Thyroid gland (tissue), 4 donors: ENCODE data around the gene THAP9.

Experiments
- POLR2A ChIP-seq, 2 donors: fragments of 450-650 bp; IDR thresholded peaks; one replicate each; pipeline ENCODE4 v1.6.1; 2017; ENCODE audit warnings: antibody characterized with exemption in 2 of 2, mild to moderate bottlenecking in 2 of 2, moderate library complexity in 1 of 2
- TF ChIP-seq, protein P1 (sequence below), 6 experiments: fragments of 200-600 bp in 3 of 6; fragments of 450-650 bp in 3 of 6; sonication (generic) in 3 of 6; IDR thresholded peaks; one replicate each; pipeline ENCODE4 v1.5.1; 2016 to 2019; ENCODE audit warnings: antibody characterized with exemption in 6 of 6, mild to moderate bottlenecking in 2 of 6, inconsistent platforms in 1 of 6, moderate library complexity in 1 of 6

DNA sequence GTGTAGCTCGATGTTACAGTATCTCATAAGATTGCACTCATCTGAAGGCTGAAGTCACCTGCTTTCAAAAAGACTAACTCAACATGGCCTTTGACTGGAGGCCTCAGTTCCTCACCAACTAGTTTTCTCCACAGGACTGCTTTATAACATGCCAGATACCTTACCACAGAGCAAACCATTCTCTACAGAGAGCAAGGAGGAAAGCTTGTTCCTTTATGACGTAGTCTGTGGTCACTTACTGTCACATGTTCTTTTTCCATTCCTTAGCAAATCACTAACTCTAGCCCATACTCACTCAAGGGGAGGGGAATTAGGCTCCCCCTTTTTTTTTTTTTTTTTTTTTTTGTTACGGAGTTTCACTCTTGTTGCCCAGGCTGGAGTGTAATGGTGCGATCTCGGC is 3.2 kb downstream of the THAP9 start:
- TF ChIP-seq, protein P1, sequence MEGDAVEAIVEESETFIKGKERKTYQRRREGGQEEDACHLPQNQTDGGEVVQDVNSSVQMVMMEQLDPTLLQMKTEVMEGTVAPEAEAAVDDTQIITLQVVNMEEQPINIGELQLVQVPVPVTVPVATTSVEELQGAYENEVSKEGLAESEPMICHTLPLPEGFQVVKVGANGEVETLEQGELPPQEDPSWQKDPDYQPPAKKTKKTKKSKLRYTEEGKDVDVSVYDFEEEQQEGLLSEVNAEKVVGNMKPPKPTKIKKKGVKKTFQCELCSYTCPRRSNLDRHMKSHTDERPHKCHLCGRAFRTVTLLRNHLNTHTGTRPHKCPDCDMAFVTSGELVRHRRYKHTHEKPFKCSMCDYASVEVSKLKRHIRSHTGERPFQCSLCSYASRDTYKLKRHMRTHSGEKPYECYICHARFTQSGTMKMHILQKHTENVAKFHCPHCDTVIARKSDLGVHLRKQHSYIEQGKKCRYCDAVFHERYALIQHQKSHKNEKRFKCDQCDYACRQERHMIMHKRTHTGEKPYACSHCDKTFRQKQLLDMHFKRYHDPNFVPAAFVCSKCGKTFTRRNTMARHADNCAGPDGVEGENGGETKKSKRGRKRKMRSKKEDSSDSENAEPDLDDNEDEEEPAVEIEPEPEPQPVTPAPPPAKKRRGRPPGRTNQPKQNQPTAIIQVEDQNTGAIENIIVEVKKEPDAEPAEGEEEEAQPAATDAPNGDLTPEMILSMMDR (IDR thresholded peaks at IDR 0.05): no peak
- TF ChIP-seq POLR2A (IDR thresholded peaks at IDR 0.05): no peak
